Smooth muscle cell (in vitro differentiated cells): ENCODE results near the gene TSPAN11. TPM values are rescaled to one million over a fixed set of nuclear protein-coding genes. Genes with fewer than 3 reads are reported as not detected.

Experiments used
- DNase-seq: peaks from one replicate; lab custom pipeline; 2025; ENCODE audit not compliant: unreplicated experiment; lab: John Stamatoyannopoulos, UW
- H2AFZ ChIP-seq: fragments of 200-600 bp; sonication (generic); 2 replicates; pipeline ENCODE4 v1.6.0; 2016; ENCODE audit warnings: antibody characterized with exemption, low read depth, mild to moderate bottlenecking
- H3F3A ChIP-seq: fragments of 200-600 bp; sonication (generic); 2 replicates; pipeline ENCODE4 v1.6.0; 2017; ENCODE audit warnings: antibody characterized with exemption, low read depth
- H3K27ac ChIP-seq: fragments of 200-600 bp; sonication (generic); 2 replicates; pipeline ENCODE4 v1.5.1; 2016; ENCODE audit warnings: low read depth, mild to moderate bottlenecking
- H3K27me3 ChIP-seq: fragments of 200-600 bp; sonication (generic); 2 replicates; pipeline ENCODE4 v1.6.1; 2016; ENCODE audit warnings: low read depth, mild to moderate bottlenecking
- H3K36me3 ChIP-seq: fragments of 200-600 bp; sonication (generic); 2 replicates; pipeline ENCODE4 v1.5.1; 2016; ENCODE audit warnings: low read depth
- H3K4me1 ChIP-seq: fragments of 200-600 bp; sonication (generic); 2 replicates; pipeline ENCODE4 v1.5.1; 2016; ENCODE audit warnings: low read depth
- H3K4me2 ChIP-seq: fragments of 200-600 bp; sonication (generic); 2 replicates; pipeline ENCODE4 v1.6.0; 2016; ENCODE audit warnings: mild to moderate bottlenecking
- H3K4me3 ChIP-seq: fragments of 200-600 bp; sonication (generic); 2 replicates; pipeline ENCODE4 v1.5.1; 2016; ENCODE audit warnings: mild to moderate bottlenecking
- H3K79me2 ChIP-seq: fragments of 200-600 bp; sonication (generic); 2 replicates; pipeline ENCODE4 v1.6.0; 2016; ENCODE audit warnings: low read depth, mild to moderate bottlenecking
- H3K9ac ChIP-seq: fragments of 200-600 bp; sonication (generic); 2 replicates; pipeline ENCODE4 v1.6.0; 2016; ENCODE audit warnings: low read depth
- H3K9me3 ChIP-seq: fragments of 200-600 bp; sonication (generic); replicated peaks from 2 replicates; pipeline ENCODE4 v1.5.1; 2016; ENCODE audit warnings: low read depth
- H4K20me1 ChIP-seq: fragments of 200-600 bp; sonication (generic); 2 replicates; pipeline ENCODE4 v1.6.0; 2016; ENCODE audit warnings: low read depth
- CTCF ChIP-seq: fragments of 200-600 bp; sonication (generic); IDR thresholded peaks from 2 replicates; pipeline ENCODE4 v1.5.1; 2017; ENCODE audit warnings: borderline replicate concordance, mild to moderate bottlenecking, antibody characterized with exemption; ENCODE audit not compliant: insufficient read depth, poor library complexity, severe bottlenecking
- WGBS: methylation state at CpG from one replicate; pipeline ENCODE4 v1.1.7; 2016; ENCODE audit warnings: low lambda C conversion rate; 5-methylcytosine and 5-hydroxymethylcytosine counted together
- polyA plus RNA-seq: library from polyadenylated mRNA; unstranded; fragments of >200 nt; fragmentation: Nextera tagmentation; extraction: Ambion mirVana; gene quantifications from 2 replicates; pipeline ENCODE4 v1.2.1, GENCODE V29; 2016
- total RNA-seq: library from RNA; depleted of rRNA; stranded (reverse); fragments of >200 nt; gene quantifications from 2 replicates; pipeline ENCODE4 v1.2.3, GENCODE V29; 2014

TSPAN11 gene
- total and polyA plus RNA-seq, 2 experiments from 2014 or later, result 2.8 to 3.0 TPM

- Histone ChIP-seq H3K36me3 (no peaks in the 10 kb centered on the region), H3K27ac (no peak overlapping the region), H3K79me2 (no peaks in the 10 kb centered on the region), H4K20me1 (no peaks in the 10 kb centered on the region), H3K9ac (no peak overlapping the region), H3K4me1 (no peaks in the 10 kb centered on the region), H3F3A (no peaks in the 10 kb centered on the region), H3K9me3 (no peaks in the 10 kb centered on the region), H3K27me3 (peaks cover 7% of the 10 kb centered on the region), H3K4me2 (no peak overlapping the region), H3K4me3 (no peak overlapping the region), H2AFZ (no peak overlapping the region)
- TF ChIP-seq CTCF, result no peak
- DNase-seq, result no peak
- WGBS, result 93% methylated on average over 16 of the region's 16 CpGs
Measured at GRCh38 chr12:30959110-30959710, 32.7 kb downstream of the TSPAN11 start.

GRCh38 chr12:30959778-30960177, 33.2 kb downstream of the TSPAN11 start:
- DNase-seq, result no peak
- no peak overlapping the region for H3K9ac ChIP-seq
- no peaks in the 10 kb centered on the region for H3K4me1 ChIP-seq
- no peaks in the 10 kb centered on the region for H3K9me3 ChIP-seq
- no peak overlapping the region for H3K27ac ChIP-seq
- WGBS, result 95% methylated on average over 8 of the region's 10 CpGs
- no peak for TF ChIP-seq CTCF
- no peaks in the 10 kb centered on the region for H3K79me2 ChIP-seq
- no peaks in the 10 kb centered on the region for H3F3A ChIP-seq
- no peak overlapping the region for H3K4me2 ChIP-seq
- no peak overlapping the region for H2AFZ ChIP-seq
- H4K20me1 ChIP-seq, result no peaks in the 10 kb centered on the region
- H3K36me3 ChIP-seq, result no peaks in the 10 kb centered on the region
- H3K27me3 ChIP-seq, result peaks cover 7% of the 10 kb centered on the region
- H3K4me3 ChIP-seq, result no peak overlapping the region

- no peak overlapping the region for H3K9ac ChIP-seq
- no peak overlapping the region for H2AFZ ChIP-seq
- H3K27me3 ChIP-seq, result peaks cover 7% of the 10 kb centered on the region
- no peaks in the 10 kb centered on the region for H3K4me1 ChIP-seq
- H3K4me3 ChIP-seq, result no peak overlapping the region
- no peak for DNase-seq
- H3K27ac ChIP-seq, result no peak overlapping the region
- no peaks in the 10 kb centered on the region for H3F3A ChIP-seq
- WGBS, result 79% methylated on average over 3 of the region's 3 CpGs
- no peak overlapping the region for H3K4me2 ChIP-seq
- no peaks in the 10 kb centered on the region for H3K9me3 ChIP-seq
- no peaks in the 10 kb centered on the region for H3K36me3 ChIP-seq
- no peak for TF ChIP-seq CTCF
- H3K79me2 ChIP-seq, result no peaks in the 10 kb centered on the region
- H4K20me1 ChIP-seq, result no peaks in the 10 kb centered on the region
Measured at GRCh38 chr12:30961030-30961429, 34.5 kb downstream of the TSPAN11 start.

- no peak for DNase-seq
- Histone ChIP-seq H2AFZ (no peak overlapping the region), H3K27me3 (peaks cover 7% of the 10 kb centered on the region)
Measured at GRCh38 chr12:30962047-30962446, 35.5 kb downstream of the TSPAN11 start.

More at GRCh38 chr12:30962047-30962446, 35.5 kb downstream of the TSPAN11 start:
- no peaks in the 10 kb centered on the region for H3K79me2 ChIP-seq
- H3K36me3 ChIP-seq, result no peaks in the 10 kb centered on the region
- no peak overlapping the region for H3K4me2 ChIP-seq
- 98% methylated on average over 2 of the region's 2 CpGs for WGBS
- no peaks in the 10 kb centered on the region for H3K4me1 ChIP-seq
- H4K20me1 ChIP-seq, result no peaks in the 10 kb centered on the region
- H3K27ac ChIP-seq, result no peak overlapping the region
- no peak for TF ChIP-seq CTCF
- H3K4me3 ChIP-seq, result no peak overlapping the region
- no peak overlapping the region for H3K9ac ChIP-seq
- no peaks in the 10 kb centered on the region for H3F3A ChIP-seq
- no peaks in the 10 kb centered on the region for H3K9me3 ChIP-seq
